Tibial nerve (tissue), 3 donors: ENCODE measurements around the gene FAM110D.

Experiments used
- CTCF ChIP-seq, 5 experiments: fragments of 200-600 bp in 3 of 5; fragments of 450-650 bp in 2 of 5; sonication (generic) in 3 of 5; IDR thresholded peaks; one replicate each; pipeline ENCODE4 v1.5.1; 2016 to 2019; ENCODE audit warnings: antibody characterized with exemption in 5 of 5, mild to moderate bottlenecking in 3 of 5, moderate library complexity in 2 of 5
- POLR2A ChIP-seq, 2 donors: fragments of 450-650 bp; IDR thresholded peaks; one replicate each; pipeline ENCODE4 v1.6.1; 2017; ENCODE audit warnings: antibody characterized with exemption in 2 of 2, mild to moderate bottlenecking in 2 of 2, moderate library complexity in 2 of 2

DNA sequence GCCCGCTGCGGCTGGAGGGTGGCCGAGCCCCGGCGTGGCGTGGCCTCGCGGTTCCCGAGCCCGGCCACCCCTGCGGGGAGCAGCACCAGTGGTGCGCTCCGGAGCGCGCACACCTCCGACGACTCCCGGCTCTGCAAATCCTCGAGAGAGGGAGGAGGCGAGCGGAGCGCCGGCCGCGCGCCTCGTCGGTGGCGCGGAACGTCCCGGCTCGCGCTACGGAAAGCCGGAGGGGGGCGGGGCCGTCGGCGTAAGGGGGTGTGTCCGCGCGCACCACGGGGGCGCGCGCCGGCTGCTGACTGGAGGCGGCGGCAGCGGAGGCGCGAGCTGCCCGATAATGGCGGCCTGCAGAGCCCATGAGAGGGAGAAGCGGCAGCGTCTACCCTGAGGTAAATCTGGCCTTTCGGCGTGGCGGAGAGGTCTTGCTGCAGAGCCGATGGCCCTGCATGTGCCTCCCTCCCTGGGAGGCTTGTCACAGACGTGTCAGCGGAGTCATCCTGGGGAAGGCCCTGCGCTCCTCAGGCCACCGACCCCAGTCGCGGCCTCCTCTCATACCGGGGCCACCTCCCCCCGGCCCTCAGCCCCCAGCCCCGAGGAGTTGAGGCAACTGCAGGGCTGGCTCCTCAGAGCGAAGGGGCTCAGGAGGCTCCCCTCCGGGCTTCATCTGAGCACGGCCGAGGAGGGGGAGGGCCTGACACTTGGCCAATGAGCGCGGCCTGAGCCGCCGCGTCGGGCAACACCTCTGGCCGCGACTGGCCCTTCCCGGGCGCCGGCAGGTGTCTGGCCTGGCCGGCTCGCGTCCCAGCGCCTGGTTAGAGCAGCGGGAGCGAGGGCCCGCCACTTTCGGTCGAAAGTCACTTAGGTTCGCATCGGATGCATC lies 47.1 kb upstream of the FAM110D start, which contains the start of gene PDIK1L:
- TF ChIP-seq POLR2A (IDR thresholded peaks at IDR 0.05): peak; percentile 39 to 62
- TF ChIP-seq CTCF (IDR thresholded peaks at IDR 0.05): peak in 1 of 5 experiments; percentile 56
